HG02798 (cell line): ENCODE results near the gene IST1.
"Not testable (repeated sequence)": the region's sequence is repeated elsewhere in the genome, so short reads cannot be mapped to it uniquely, and the experiment has no call there.

Experiments used
- ATAC-seq: cut with Tn5 transposase; IDR thresholded peaks from one replicate; pipeline ENCODE4 v1.9.1; 2021; ENCODE audit warnings: mild to moderate bottlenecking; ENCODE audit not compliant: unreplicated experiment, poor library complexity

IST1 gene

GRCh38 chr16:71878911-71879310, 16.4 kb upstream of the IST1 start:
- ATAC-seq = no peak

- ATAC-seq = no peak
Observed at GRCh38 chr16:71880176-71880575, 15.2 kb upstream of the IST1 start.

GRCh38 chr16:71882505-71883167, 12.7 kb upstream of the IST1 start:
- no peak for ATAC-seq

- ATAC-seq = peak; percentile 58
Observed at GRCh38 chr16:71883168-71883848, 12.0 kb upstream of the IST1 start.

- peak; percentile 74 for ATAC-seq
Observed at GRCh38 chr16:71883849-71884638, 11.3 kb upstream of the IST1 start, which contains the start of gene ZNF821. Gene ZNF821, minus strand, starts transcription at chr16:71884182. Its CDS starts 4,236 bp downstream, at chr16:71879946.

GRCh38 chr16:71885261-71885650, 10.1 kb upstream of the IST1 start:
- ATAC-seq = no peak

GRCh38 chr16:71889147-71889546, 6.2 kb upstream of the IST1 start:
- no peak for ATAC-seq

GRCh38 chr16:71893888-71894228, 1.5 kb upstream of the IST1 start:
- no peak for ATAC-seq

GRCh38 chr16:71894229-71894920, 956 bp upstream of the IST1 start:
- peak; percentile 14 for ATAC-seq

GRCh38 chr16:71895679-71896365, 491 bp downstream of the IST1 start:
- ATAC-seq = peak; percentile 23

- no peak for ATAC-seq
Observed at GRCh38 chr16:71896764-71897368, 1.5 kb downstream of the IST1 start.

- ATAC-seq = no peak
Observed at GRCh38 chr16:71899171-71899570, 3.8 kb downstream of the IST1 start.

- ATAC-seq = no peak
Observed at GRCh38 chr16:71902656-71903365, 7.5 kb downstream of the IST1 start.

GRCh38 chr16:71903608-71904007, 8.3 kb downstream of the IST1 start:
- ATAC-seq = no peak

GRCh38 chr16:71904239-71904638, 8.9 kb downstream of the IST1 start:
- ATAC-seq = no peak

- not testable (repeated sequence) for ATAC-seq
Observed at GRCh38 chr16:71905765-71906164, 10.4 kb downstream of the IST1 start.

GRCh38 chr16:71911121-71911520, 15.8 kb downstream of the IST1 start:
- ATAC-seq = no peak

- no peak for ATAC-seq
Observed at GRCh38 chr16:71912534-71913275, 17.4 kb downstream of the IST1 start.
